Panc1 (cell line): ENCODE results near the gene RORC. TPM values are rescaled to one million over a fixed set of nuclear protein-coding genes. Genes with fewer than 3 reads are reported as not detected.

ENCODE experiments used
- ATAC-seq: fragments of 200-7000 bp; cut with Tn5 transposase; 2 replicates; pipeline ENCODE4 v1.9.1; 2020; ENCODE audit warnings: mild to moderate bottlenecking, moderate library complexity
- BruUV-seq: library from RNA; stranded (reverse); fragments of 400-500 nt; replicated peaks from 2 replicates; lab custom pipeline; 2021; lab: Mats Ljungman, UMichigan
- CTCF ChIA-PET: fragments of 300-600 bp; sonication (Branson Sonifier 250); formaldehyde crosslinking; loops from one replicate; lab custom pipeline; 2022; ENCODE audit warnings: antibody characterized with exemption; lab: Charles Lee
- POLR2A ChIA-PET: fragments of 300-600 bp; sonication (Branson Sonifier 250); formaldehyde crosslinking; loops from one replicate; lab custom pipeline; 2022; ENCODE audit warnings: antibody characterized with exemption; lab: Charles Lee
- DNase-seq: peaks from one replicate; pipeline ENCODE4 v3.0.0-alpha.2; 2010; ENCODE audit warnings: low read depth, low spot score
- H3K27ac ChIP-seq: 2 replicates; pipeline ENCODE4 v1.5.1; 2011; ENCODE audit warnings: mild to moderate bottlenecking, low read length, inconsistent platforms
- H3K27me3 ChIP-seq: fragments of 200-500 bp; sonication (Bioruptor generic); 2 replicates; pipeline ENCODE4 v1.6.0; 2014; ENCODE audit warnings: low read length, inconsistent platforms; ENCODE audit not compliant: control insufficient read depth, insufficient read depth
- H3K36me3 ChIP-seq: fragments of 200-500 bp; sonication (Bioruptor generic); 2 replicates; pipeline ENCODE4 v1.5.1; 2014; ENCODE audit warnings: inconsistent platforms, mild to moderate bottlenecking, low read length, moderate library complexity; ENCODE audit not compliant: control insufficient read depth, insufficient read depth
- H3K4me1 ChIP-seq: 2 replicates; pipeline ENCODE4 v1.5.1; 2011; ENCODE audit warnings: inconsistent platforms, mild to moderate bottlenecking, low read length, moderate library complexity; ENCODE audit not compliant: control insufficient read depth, insufficient read depth
- H3K4me3 ChIP-seq, 2 experiments: 2 replicates each; pipeline ENCODE4 v1.5.1; 2011 to 2012; ENCODE audit warnings: low read depth in 2 of 2, low read length in 2 of 2, mild to moderate bottlenecking in 2 of 2, inconsistent platforms in 1 of 2, moderate library complexity in 1 of 2
- H3K9me3 ChIP-seq: fragments of 200-500 bp; sonication (Bioruptor generic); 2 replicates; pipeline ENCODE4 v1.5.1; 2014; ENCODE audit warnings: low read depth, mild to moderate bottlenecking, inconsistent platforms, low read length, moderate library complexity; ENCODE audit not compliant: control insufficient read depth, insufficient read depth
- POLR2AphosphoS5 ChIP-seq: IDR thresholded peaks from 2 replicates; pipeline ENCODE4 v1.6.1; 2012; ENCODE audit warnings: mild to moderate bottlenecking, low read depth, low read length, moderate library complexity
- SIN3A ChIP-seq: IDR thresholded peaks from 2 replicates; pipeline ENCODE4 v1.6.1; 2012; ENCODE audit warnings: low read depth, mild to moderate bottlenecking, low read length, moderate library complexity, borderline replicate concordance; ENCODE audit not compliant: insufficient read depth
- TCF7L2 ChIP-seq: IDR thresholded peaks from 2 replicates; pipeline ENCODE4 v1.6.1; 2011; ENCODE audit warnings: mild to moderate bottlenecking, low read depth, low read length, inconsistent platforms
- in situ Hi-C: cut with HindIII; loops from 2 replicates; pipeline ENCODE4 v1.10.0; 2016; ENCODE audit warnings: low sequenced_read_pairs, low pct_unique_long_range_greater_than_20kb
- intact Hi-C: fragments of 100-400 bp; cut with micrococcal nuclease; formaldehyde crosslinking; loops from one replicate; pipeline ENCODE4 v1.10.0; 2022; ENCODE audit not compliant: unreplicated experiment
- total RNA-seq: library from RNA; stranded (reverse); gene quantifications from one replicate; pipeline ENCODE4 v1.2.1, GENCODE V29; 2021; ENCODE audit not compliant: unreplicated experiment
- TF ChIP-seq, protein P1 (sequence below): fragments of 450-650 bp; IDR thresholded peaks from 2 replicates; pipeline ENCODE4 v1.5.1; 2017; ENCODE audit warnings: mild to moderate bottlenecking
- TF ChIP-seq, protein P2 (sequence below), 2 experiments: IDR thresholded peaks; 2 replicates each; pipeline ENCODE4 v1.6.1; 2011 to 2012; ENCODE audit warnings: low read depth in 2 of 2, control low read depth in 1 of 2, low read length in 1 of 2, mild to moderate bottlenecking in 1 of 2, moderate library complexity in 1 of 2; ENCODE audit not compliant: insufficient read depth in 1 of 2

The RORC gene
- total RNA-seq, 1 experiment from 2014 or later, result not detected

DNA sequence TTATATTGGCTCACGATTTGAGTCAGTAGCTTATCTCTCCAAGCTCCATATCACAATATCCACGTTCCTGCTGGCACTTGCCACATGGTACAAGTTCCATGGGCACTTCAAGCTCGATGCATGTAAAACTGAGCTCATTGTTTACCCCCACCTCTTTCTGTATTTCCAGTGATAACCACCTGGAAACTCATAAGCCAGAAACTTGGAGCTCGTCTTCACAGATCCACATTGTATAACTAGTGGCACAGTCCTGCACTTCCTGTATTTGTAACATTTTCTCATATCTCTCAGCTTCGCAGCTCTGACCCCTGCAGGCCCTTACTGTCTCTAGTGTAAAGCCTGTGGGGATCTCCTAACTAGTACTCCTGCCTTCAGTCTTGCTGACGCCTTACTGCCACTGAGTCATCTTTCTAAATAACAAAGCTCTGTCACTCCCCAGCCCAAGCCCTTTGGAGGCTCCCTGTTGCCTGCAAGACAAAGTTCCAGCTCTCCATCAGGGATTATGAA is 14.5 kb upstream of the RORC start:
- TF ChIP-seq, protein P1, sequence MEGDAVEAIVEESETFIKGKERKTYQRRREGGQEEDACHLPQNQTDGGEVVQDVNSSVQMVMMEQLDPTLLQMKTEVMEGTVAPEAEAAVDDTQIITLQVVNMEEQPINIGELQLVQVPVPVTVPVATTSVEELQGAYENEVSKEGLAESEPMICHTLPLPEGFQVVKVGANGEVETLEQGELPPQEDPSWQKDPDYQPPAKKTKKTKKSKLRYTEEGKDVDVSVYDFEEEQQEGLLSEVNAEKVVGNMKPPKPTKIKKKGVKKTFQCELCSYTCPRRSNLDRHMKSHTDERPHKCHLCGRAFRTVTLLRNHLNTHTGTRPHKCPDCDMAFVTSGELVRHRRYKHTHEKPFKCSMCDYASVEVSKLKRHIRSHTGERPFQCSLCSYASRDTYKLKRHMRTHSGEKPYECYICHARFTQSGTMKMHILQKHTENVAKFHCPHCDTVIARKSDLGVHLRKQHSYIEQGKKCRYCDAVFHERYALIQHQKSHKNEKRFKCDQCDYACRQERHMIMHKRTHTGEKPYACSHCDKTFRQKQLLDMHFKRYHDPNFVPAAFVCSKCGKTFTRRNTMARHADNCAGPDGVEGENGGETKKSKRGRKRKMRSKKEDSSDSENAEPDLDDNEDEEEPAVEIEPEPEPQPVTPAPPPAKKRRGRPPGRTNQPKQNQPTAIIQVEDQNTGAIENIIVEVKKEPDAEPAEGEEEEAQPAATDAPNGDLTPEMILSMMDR, result no peak
- TF ChIP-seq TCF7L2 (no peak), SIN3A (no peak), POLR2AphosphoS5 (no peak)
- TF ChIP-seq, protein P2, sequence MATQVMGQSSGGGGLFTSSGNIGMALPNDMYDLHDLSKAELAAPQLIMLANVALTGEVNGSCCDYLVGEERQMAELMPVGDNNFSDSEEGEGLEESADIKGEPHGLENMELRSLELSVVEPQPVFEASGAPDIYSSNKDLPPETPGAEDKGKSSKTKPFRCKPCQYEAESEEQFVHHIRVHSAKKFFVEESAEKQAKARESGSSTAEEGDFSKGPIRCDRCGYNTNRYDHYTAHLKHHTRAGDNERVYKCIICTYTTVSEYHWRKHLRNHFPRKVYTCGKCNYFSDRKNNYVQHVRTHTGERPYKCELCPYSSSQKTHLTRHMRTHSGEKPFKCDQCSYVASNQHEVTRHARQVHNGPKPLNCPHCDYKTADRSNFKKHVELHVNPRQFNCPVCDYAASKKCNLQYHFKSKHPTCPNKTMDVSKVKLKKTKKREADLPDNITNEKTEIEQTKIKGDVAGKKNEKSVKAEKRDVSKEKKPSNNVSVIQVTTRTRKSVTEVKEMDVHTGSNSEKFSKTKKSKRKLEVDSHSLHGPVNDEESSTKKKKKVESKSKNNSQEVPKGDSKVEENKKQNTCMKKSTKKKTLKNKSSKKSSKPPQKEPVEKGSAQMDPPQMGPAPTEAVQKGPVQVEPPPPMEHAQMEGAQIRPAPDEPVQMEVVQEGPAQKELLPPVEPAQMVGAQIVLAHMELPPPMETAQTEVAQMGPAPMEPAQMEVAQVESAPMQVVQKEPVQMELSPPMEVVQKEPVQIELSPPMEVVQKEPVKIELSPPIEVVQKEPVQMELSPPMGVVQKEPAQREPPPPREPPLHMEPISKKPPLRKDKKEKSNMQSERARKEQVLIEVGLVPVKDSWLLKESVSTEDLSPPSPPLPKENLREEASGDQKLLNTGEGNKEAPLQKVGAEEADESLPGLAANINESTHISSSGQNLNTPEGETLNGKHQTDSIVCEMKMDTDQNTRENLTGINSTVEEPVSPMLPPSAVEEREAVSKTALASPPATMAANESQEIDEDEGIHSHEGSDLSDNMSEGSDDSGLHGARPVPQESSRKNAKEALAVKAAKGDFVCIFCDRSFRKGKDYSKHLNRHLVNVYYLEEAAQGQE (IDR thresholded peaks at IDR 0.05; ENCODE audit: insufficient read depth in 1 of 2, low read depth in 2 of 2, low read length in 1 of 2), result no peak
- no peak for DNase-seq
- Histone ChIP-seq H3K36me3 (no peaks in the 10 kb centered on the region), H3K27ac (no peak overlapping the region), H3K4me1 (no peaks in the 10 kb centered on the region), H3K27me3 (no peaks in the 10 kb centered on the region), H3K9me3 (no peaks in the 10 kb centered on the region), H3K4me3 (no peak overlapping the region)
- POLR2A ChIA-PET, result no interaction called here
- peak; percentile 76 for ATAC-seq
- BruUV-seq, result no TSS peak
- intact Hi-C loops, result no loop called here
- CTCF ChIA-PET, result no interaction called here
- in situ Hi-C loops, result no loop called here

DNA sequence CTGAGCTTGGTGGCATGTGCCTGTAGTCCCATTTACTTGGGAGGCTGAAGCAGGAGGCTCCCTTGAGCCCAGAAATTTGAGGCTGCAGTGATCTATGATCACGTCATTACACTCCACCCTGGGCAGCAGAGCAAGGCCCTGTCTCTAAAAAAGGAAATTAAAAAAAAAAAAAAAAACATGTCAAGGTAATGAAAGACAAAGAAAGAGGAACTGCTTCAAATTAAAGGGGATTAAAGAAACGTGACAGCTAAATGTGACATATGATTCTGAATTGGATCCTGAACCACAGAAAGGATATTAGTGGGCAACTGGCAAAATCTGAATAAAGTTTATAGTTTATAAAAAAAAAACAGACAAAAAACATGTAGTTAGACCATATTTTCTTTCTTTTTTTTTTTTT is 11.8 kb upstream of the RORC start:
- Histone ChIP-seq H3K4me1 (peaks cover 6% of the 10 kb centered on the region), H3K27me3 (no peaks in the 10 kb centered on the region), H3K4me3 (no peak overlapping the region), H3K27ac (no peak overlapping the region), H3K9me3 (no peaks in the 10 kb centered on the region), H3K36me3 (no peaks in the 10 kb centered on the region)
- CTCF ChIA-PET, result interaction anchor here (2.0 kb wide), 1 partner anchor 158 kb away, joined by 8 read pairs; no protein-coding TSS in a partner anchor
- no peak for ATAC-seq
- in situ Hi-C loops (no loop called here), intact Hi-C loops (no loop called here)
- TF ChIP-seq POLR2AphosphoS5 (no peak), TCF7L2 (no peak)
- POLR2A ChIA-PET, result interaction anchor here (0.6 to 0.7 kb wide), 4 partner anchors 53 to 439 kb away, joined by 3 to 6 read pairs (median 3); partner anchors contain the start of gene TDRKH
- BruUV-seq, result no TSS peak
- no peak for DNase-seq

DNA sequence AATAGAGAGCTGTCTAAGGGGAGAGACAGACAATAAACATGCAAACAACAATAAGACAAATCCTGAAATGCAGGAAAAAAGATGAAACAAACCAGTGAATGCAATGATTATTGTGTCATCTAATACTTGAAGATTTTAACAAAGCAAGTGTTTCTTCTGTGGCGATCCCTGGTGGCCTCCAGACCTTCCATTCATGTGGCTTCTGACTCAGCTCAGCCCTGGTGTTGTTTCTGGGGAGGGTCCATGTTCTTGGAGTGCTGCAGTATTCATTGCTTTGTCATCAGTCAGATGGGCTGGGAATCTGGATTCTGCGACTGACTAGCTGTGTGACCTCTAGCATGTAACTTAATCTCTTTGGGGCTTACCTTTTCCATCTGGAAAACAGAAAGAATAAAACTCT is 9.5 kb upstream of the RORC start:
- TSS peak; percentile 86 for BruUV-seq
- in situ Hi-C loops (no loop called here), intact Hi-C loops (no loop called here)
- peaks cover 10% of the 10 kb centered on the region for H3K4me1 ChIP-seq
- no peaks in the 10 kb centered on the region for H3K36me3 ChIP-seq
- no peak overlapping the region for H3K27ac ChIP-seq
- ATAC-seq (no peak), DNase-seq (no peak)
- no peaks in the 10 kb centered on the region for H3K9me3 ChIP-seq
- ChIA-PET POLR2A (interaction anchor here (0.5 kb wide), 1 partner anchor 132 kb away, joined by 3 read pairs; no protein-coding TSS in a partner anchor), CTCF (no interaction called here)
- H3K27me3 ChIP-seq, result no peaks in the 10 kb centered on the region
- TF ChIP-seq SIN3A, result no peak
- TF ChIP-seq, protein P1, result no peak
- TF ChIP-seq, protein P2 (IDR thresholded peaks at IDR 0.05; ENCODE audit: insufficient read depth in 1 of 2, low read depth in 2 of 2, low read length in 1 of 2), result no peak
- TF ChIP-seq TCF7L2, result no peak
- no peak for TF ChIP-seq POLR2AphosphoS5
- H3K4me3 ChIP-seq, result no peak overlapping the region
